ENCODE data around the gene TERF2IP.

The TERF2IP gene

GRCh38 chr16:75621170-75621477, 26.4 kb upstream of the TERF2IP start:
- Histone ChIP-seq H3K27ac (ENCODE audit: low read depth, low read length) (no peak overlapping the region), H3K4me3 (ENCODE audit: low read depth in 1 of 2, low read length in 2 of 2) (no peak overlapping the region), H3K36me3 (ENCODE audit: insufficient read depth, low read length) (peaks cover 21% of the 10 kb centered on the region), H3K27me3 (ENCODE audit: control insufficient read depth in 1 of 2, insufficient read depth in 2 of 2, low read length in 2 of 2) (no peaks in the 10 kb centered on the region), H3K9me3 (ENCODE audit: low read length) (no peaks in the 10 kb centered on the region), H3K9ac (ENCODE audit: low read length) (no peak overlapping the region), H3K4me1 (ENCODE audit: insufficient read depth, low read length) (peaks cover 21% of the 10 kb centered on the region)

DNA sequence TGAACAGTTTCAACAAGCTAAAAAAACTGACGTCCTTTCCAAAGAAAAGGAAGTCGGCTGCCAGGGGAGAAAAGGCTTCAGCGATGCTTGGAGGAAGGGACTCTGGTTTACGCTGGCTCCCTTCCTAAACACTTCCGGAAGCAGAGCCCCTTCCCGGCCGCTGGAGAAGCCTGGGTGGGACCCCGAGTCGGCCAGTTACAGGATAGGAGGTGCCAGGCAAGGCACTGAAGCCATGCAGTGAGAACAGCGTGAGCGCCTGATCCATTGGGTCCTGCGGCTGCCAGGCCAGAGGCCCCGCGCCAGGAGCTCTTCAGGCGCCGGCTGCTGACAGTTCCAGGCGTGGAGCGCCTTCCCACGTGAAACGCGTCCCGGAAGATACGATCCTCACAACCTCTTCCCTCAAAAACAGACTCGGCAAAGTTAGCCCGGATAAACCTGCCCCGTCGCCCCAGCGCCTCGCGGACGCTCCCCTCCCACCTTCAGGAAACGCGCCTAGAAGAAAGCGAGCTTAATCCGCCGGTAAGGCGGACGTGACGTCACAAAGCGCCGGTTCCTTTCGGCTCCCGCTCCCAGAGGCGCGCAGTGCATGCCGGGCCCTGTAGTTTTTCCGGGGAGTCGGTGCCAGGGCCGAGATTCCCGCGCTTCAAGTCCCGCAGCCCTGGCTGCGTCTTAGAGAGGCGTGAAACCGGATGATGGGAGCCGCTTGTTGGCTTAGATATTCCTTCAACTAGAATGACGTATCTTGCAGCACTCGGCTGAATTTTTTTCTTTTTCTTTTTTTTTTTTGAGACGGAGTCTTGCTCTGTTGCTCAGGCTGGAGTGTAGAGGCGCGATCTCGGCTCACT, 24.6 kb upstream of the TERF2IP start, which contains the start of gene ADAT1:
ADAT1 (minus strand) TSS at position 521 of the 845 bp plus-strand sequence. CDS start 2,482 bp downstream, outside the sequence.
- Histone ChIP-seq H3K4me3 (ENCODE audit: low read depth in 1 of 2, low read length in 2 of 2) (peak within 1 kb of the TSS; percentile 75 to 82), H3K9me3 (ENCODE audit: low read length) (no peaks in the 10 kb centered on the region), H3K27me3 (ENCODE audit: control insufficient read depth in 1 of 2, insufficient read depth in 2 of 2, low read length in 2 of 2) (no peaks in the 10 kb centered on the region), H3K4me1 (ENCODE audit: insufficient read depth, low read length) (peaks cover 21% of the 10 kb centered on the region), H3K9ac (ENCODE audit: low read length) (peak within 1 kb of the TSS; percentile 79), H3K27ac (ENCODE audit: low read depth, low read length) (peak within 1 kb of the TSS; percentile 97), H3K36me3 (ENCODE audit: insufficient read depth, low read length) (peaks cover 18% of the 10 kb centered on the region)

DNA sequence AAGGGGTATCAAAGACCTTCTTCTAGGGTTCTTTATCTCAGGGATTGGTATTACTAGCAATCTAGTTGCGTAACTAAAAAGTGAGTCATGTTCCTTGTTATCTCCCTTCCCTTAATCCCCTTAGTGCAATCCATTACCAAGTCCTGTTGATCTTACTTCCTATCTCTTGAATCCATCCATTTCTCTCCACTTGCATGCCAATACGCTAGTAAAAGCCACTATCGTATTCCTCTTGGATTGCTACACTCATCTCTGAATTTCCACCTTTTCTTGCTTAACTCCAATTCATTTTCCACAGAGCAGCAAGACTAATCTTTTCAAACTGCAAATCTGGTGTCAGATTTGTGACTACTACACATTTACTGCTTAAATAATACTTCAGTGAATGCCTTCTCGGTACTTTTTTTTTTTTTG, 22.6 kb upstream of the TERF2IP start:
- H3K9ac ChIP-seq (ENCODE audit: low read length) = no peak overlapping the region
- no peaks in the 10 kb centered on the region for H3K27me3 ChIP-seq (ENCODE audit: control insufficient read depth in 1 of 2, insufficient read depth in 2 of 2, low read length in 2 of 2)
- no peak overlapping the region for H3K4me3 ChIP-seq (ENCODE audit: low read depth in 1 of 2, low read length in 2 of 2)
- H3K9me3 ChIP-seq (ENCODE audit: low read length) = no peaks in the 10 kb centered on the region
- H3K36me3 ChIP-seq (ENCODE audit: insufficient read depth, low read length) = peaks cover 35% of the 10 kb centered on the region
- H3K4me1 ChIP-seq (ENCODE audit: insufficient read depth, low read length) = peaks cover 21% of the 10 kb centered on the region
- no peak overlapping the region for H3K27ac ChIP-seq (ENCODE audit: low read depth, low read length)

DNA sequence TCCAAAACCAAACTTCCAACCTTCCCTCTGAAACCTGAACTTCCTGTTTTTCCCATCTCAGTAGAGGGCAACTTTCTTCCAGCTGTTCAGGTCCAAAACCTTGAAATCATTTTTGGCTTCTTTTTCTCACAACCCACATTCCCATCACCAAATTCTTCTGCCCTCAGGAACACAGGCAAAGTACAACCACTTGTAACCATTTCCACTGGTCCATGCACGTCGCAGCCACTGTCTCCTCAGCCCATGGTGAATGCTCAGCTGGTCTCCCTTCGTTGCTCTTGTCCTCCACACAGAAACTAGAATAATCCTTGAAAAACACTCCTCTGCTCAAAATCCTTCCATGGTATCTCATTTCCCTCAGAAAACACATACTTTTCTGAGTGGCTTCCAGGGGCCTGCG, 20.8 kb upstream of the TERF2IP start:
- H3K27ac ChIP-seq (ENCODE audit: low read depth, low read length) = no peak overlapping the region
- peaks cover 7% of the 10 kb centered on the region for H3K4me1 ChIP-seq (ENCODE audit: insufficient read depth, low read length)
- H3K9me3 ChIP-seq (ENCODE audit: low read length) = no peaks in the 10 kb centered on the region
- H3K27me3 ChIP-seq (ENCODE audit: control insufficient read depth in 1 of 2, insufficient read depth in 2 of 2, low read length in 2 of 2) = no peaks in the 10 kb centered on the region
- no peak overlapping the region for H3K9ac ChIP-seq (ENCODE audit: low read length)
- H3K36me3 ChIP-seq (ENCODE audit: insufficient read depth, low read length) = peaks cover 45% of the 10 kb centered on the region
- no peak overlapping the region for H3K4me3 ChIP-seq (ENCODE audit: low read depth in 1 of 2, low read length in 2 of 2)

DNA sequence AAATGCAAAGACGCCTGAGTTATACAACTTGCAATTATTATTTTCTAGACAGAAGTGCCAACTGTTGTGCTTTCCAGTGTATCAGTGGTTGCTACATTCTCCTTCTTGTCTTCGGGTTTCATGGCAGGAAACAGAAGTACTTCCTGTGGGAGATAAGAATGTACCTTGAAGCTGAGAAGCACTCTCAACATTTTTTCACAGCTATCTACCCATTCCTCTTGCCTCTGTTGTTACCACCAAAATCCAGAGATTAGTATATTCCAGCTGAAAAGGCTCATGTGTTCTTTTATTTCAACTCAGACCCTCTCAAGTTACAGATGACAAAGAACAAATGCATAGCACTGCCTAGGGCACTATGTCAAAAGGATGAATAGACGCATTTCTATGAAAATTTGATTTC, 19.7 kb upstream of the TERF2IP start:
- no peak overlapping the region for H3K9ac ChIP-seq (ENCODE audit: low read length)
- H3K4me1 ChIP-seq (ENCODE audit: insufficient read depth, low read length) = no peaks in the 10 kb centered on the region
- no peak overlapping the region for H3K4me3 ChIP-seq (ENCODE audit: low read depth in 1 of 2, low read length in 2 of 2)
- H3K27me3 ChIP-seq (ENCODE audit: control insufficient read depth in 1 of 2, insufficient read depth in 2 of 2, low read length in 2 of 2) = no peaks in the 10 kb centered on the region
- no peak overlapping the region for H3K27ac ChIP-seq (ENCODE audit: low read depth, low read length)
- H3K9me3 ChIP-seq (ENCODE audit: low read length) = no peaks in the 10 kb centered on the region
- H3K36me3 ChIP-seq (ENCODE audit: insufficient read depth, low read length) = peaks cover 53% of the 10 kb centered on the region

- Histone ChIP-seq H3K9me3 (ENCODE audit: low read length) (no peaks in the 10 kb centered on the region), H3K36me3 (ENCODE audit: insufficient read depth, low read length) (peaks cover 57% of the 10 kb centered on the region), H3K4me3 (ENCODE audit: low read depth in 1 of 2, low read length in 2 of 2) (no peak overlapping the region), H3K27me3 (ENCODE audit: control insufficient read depth in 1 of 2, insufficient read depth in 2 of 2, low read length in 2 of 2) (no peaks in the 10 kb centered on the region), H3K4me1 (ENCODE audit: insufficient read depth, low read length) (no peaks in the 10 kb centered on the region), H3K9ac (ENCODE audit: low read length) (no peak overlapping the region), H3K27ac (ENCODE audit: low read depth, low read length) (no peak overlapping the region)
These were observed 19.2 kb upstream of the TERF2IP start for GRCh38 chr16:75628351-75628750.

GRCh38 chr16:75629132-75629531, 18.4 kb upstream of the TERF2IP start:
- Histone ChIP-seq H3K9me3 (ENCODE audit: low read length) (no peaks in the 10 kb centered on the region), H3K4me3 (ENCODE audit: low read depth in 1 of 2, low read length in 2 of 2) (no peak overlapping the region), H3K27ac (ENCODE audit: low read depth, low read length) (no peak overlapping the region), H3K27me3 (ENCODE audit: control insufficient read depth in 1 of 2, insufficient read depth in 2 of 2, low read length in 2 of 2) (no peaks in the 10 kb centered on the region), H3K4me1 (ENCODE audit: insufficient read depth, low read length) (no peaks in the 10 kb centered on the region), H3K36me3 (ENCODE audit: insufficient read depth, low read length) (peaks cover 64% of the 10 kb centered on the region), H3K9ac (ENCODE audit: low read length) (no peak overlapping the region)

DNA sequence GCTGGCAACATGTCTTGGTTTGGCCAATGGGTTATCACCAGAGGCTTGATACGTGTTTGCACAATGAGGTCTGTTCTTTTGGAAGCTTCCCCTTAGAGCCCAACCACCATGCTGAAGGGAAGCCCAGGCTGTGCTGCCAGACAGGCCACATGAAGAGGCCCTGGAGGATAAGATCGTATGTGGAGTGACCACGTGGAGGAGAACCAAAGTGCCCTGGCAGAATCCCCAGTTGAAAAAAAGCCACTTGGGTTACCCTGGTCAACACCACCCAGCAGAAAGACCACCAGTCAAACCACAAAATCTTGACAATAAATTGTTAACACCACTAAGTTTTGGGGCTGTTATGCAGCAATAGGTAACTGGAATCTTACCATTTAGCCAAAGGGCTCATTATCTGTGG, 17.5 kb upstream of the TERF2IP start:
- Histone ChIP-seq H3K9me3 (ENCODE audit: low read length) (no peaks in the 10 kb centered on the region), H3K4me3 (ENCODE audit: low read depth in 1 of 2, low read length in 2 of 2) (no peak overlapping the region), H3K27ac (ENCODE audit: low read depth, low read length) (no peak overlapping the region), H3K9ac (ENCODE audit: low read length) (no peak overlapping the region), H3K36me3 (ENCODE audit: insufficient read depth, low read length) (peaks cover 71% of the 10 kb centered on the region), H3K27me3 (ENCODE audit: control insufficient read depth in 1 of 2, insufficient read depth in 2 of 2, low read length in 2 of 2) (no peaks in the 10 kb centered on the region), H3K4me1 (ENCODE audit: insufficient read depth, low read length) (no peaks in the 10 kb centered on the region)

DNA sequence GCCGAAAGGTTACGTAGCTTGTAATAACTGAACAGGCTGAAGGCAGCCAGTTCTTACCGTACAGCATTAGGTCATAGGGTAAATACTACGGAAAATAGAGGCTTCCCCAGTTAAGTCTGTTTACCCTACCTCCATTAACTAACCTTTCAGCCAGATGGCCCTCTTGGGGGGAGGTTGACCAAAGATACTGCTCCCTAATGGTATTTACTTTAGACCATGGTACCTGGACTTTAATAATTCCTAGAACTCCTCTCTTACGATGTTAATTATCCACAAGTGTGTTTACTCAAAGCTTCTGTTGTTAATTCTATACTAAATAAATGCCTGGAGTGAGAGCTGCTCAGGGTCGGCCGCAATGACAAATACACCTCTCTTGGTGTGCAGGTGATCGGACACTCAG, 14.7 kb upstream of the TERF2IP start:
- Histone ChIP-seq H3K9me3 (ENCODE audit: low read length) (no peaks in the 10 kb centered on the region), H3K36me3 (ENCODE audit: insufficient read depth, low read length) (peaks cover 87% of the 10 kb centered on the region)

GRCh38 chr16:75635036-75635435, 12.5 kb upstream of the TERF2IP start:
- no peak overlapping the region for H3K9ac ChIP-seq (ENCODE audit: low read length)

More for the DNA sequence above, 14.7 kb upstream of the TERF2IP start:
- Histone ChIP-seq H3K9ac (ENCODE audit: low read length) (no peak overlapping the region), H3K27ac (ENCODE audit: low read depth, low read length) (no peak overlapping the region), H3K27me3 (ENCODE audit: control insufficient read depth in 1 of 2, insufficient read depth in 2 of 2, low read length in 2 of 2) (no peaks in the 10 kb centered on the region), H3K4me3 (ENCODE audit: low read depth in 1 of 2, low read length in 2 of 2) (no peak overlapping the region), H3K4me1 (ENCODE audit: insufficient read depth, low read length) (no peaks in the 10 kb centered on the region)

GRCh38 chr16:75640598-75640997, 7.0 kb upstream of the TERF2IP start:
- Histone ChIP-seq H3K9me3 (ENCODE audit: low read length) (no peaks in the 10 kb centered on the region), H3K9ac (ENCODE audit: low read length) (no peak overlapping the region), H3K4me3 (ENCODE audit: low read depth in 1 of 2, low read length in 2 of 2) (no peak overlapping the region), H3K4me1 (ENCODE audit: insufficient read depth, low read length) (peaks cover 18% of the 10 kb centered on the region), H3K27ac (ENCODE audit: low read depth, low read length) (no peak overlapping the region), H3K27me3 (ENCODE audit: control insufficient read depth in 1 of 2, insufficient read depth in 2 of 2, low read length in 2 of 2) (no peaks in the 10 kb centered on the region), H3K36me3 (ENCODE audit: insufficient read depth, low read length) (peaks cover 68% of the 10 kb centered on the region)

More at GRCh38 chr16:75635036-75635435, 12.5 kb upstream of the TERF2IP start:
- H3K27me3 ChIP-seq (ENCODE audit: control insufficient read depth in 1 of 2, insufficient read depth in 2 of 2, low read length in 2 of 2) = no peaks in the 10 kb centered on the region
- H3K4me3 ChIP-seq (ENCODE audit: low read depth in 1 of 2, low read length in 2 of 2) = no peak overlapping the region
- H3K9me3 ChIP-seq (ENCODE audit: low read length) = no peaks in the 10 kb centered on the region
- no peak overlapping the region for H3K27ac ChIP-seq (ENCODE audit: low read depth, low read length)
- peaks cover 72% of the 10 kb centered on the region for H3K36me3 ChIP-seq (ENCODE audit: insufficient read depth, low read length)
- no peaks in the 10 kb centered on the region for H3K4me1 ChIP-seq (ENCODE audit: insufficient read depth, low read length)
